Rectal smooth muscle tissue (tissue), 1 donor: ENCODE measurements around the gene PMEL.
"Not testable (repeated sequence)": the region's sequence is repeated elsewhere in the genome, so short reads cannot be mapped to it uniquely, and the experiment has no call there.

Source experiments
- H3K27ac ChIP-seq: one replicate; pipeline ENCODE4 v1.7.0; 2013; ENCODE audit warnings: low read depth, low read length, inconsistent platforms
- H3K27me3 ChIP-seq: one replicate; pipeline ENCODE4 v1.7.0; 2013; ENCODE audit warnings: low read length; ENCODE audit not compliant: control insufficient read depth, insufficient read depth
- H3K36me3 ChIP-seq: one replicate; pipeline ENCODE4 v1.7.0; 2013; ENCODE audit warnings: low read length; ENCODE audit not compliant: control insufficient read depth, insufficient read depth
- H3K4me1 ChIP-seq: one replicate; pipeline ENCODE4 v1.7.0; 2013; ENCODE audit warnings: low read length; ENCODE audit not compliant: control insufficient read depth, insufficient read depth
- H3K4me3 ChIP-seq: one replicate; pipeline ENCODE4 v1.7.0; 2013; ENCODE audit warnings: low read length
- H3K9ac ChIP-seq: one replicate; pipeline ENCODE4 v1.7.0; 2013; ENCODE audit warnings: low read length

The PMEL gene

GRCh38 chr12:55965941-55966407, at the start of gene PMEL:
Gene PMEL (minus strand): TSS chr12:55966042. CDS start chr12:55966011, 31 bp downstream.
- Histone ChIP-seq H3K9ac (peak within 1 kb of the TSS; percentile 91), H3K27me3 (no peaks in the 10 kb centered on the region), H3K4me1 (peaks cover 5% of the 10 kb centered on the region), H3K27ac (peak within 1 kb of the TSS; percentile 72), H3K36me3 (no peaks in the 10 kb centered on the region), H3K4me3 (peak within 1 kb of the TSS; percentile 90)

GRCh38 chr12:56014205-56014604, 48.4 kb upstream of the PMEL start:
- no peak overlapping the region for H3K9ac ChIP-seq
- no peaks in the 10 kb centered on the region for H3K27me3 ChIP-seq
- no peaks in the 10 kb centered on the region for H3K4me1 ChIP-seq
- H3K27ac ChIP-seq = no peak overlapping the region
- H3K4me3 ChIP-seq = no peak overlapping the region
- H3K36me3 ChIP-seq = no peaks in the 10 kb centered on the region

GRCh38 chr12:56013482-56013881, 47.6 kb upstream of the PMEL start:
- Histone ChIP-seq H3K9ac (no peak overlapping the region), H3K4me1 (no peaks in the 10 kb centered on the region), H3K36me3 (no peaks in the 10 kb centered on the region), H3K4me3 (no peak overlapping the region), H3K27me3 (no peaks in the 10 kb centered on the region), H3K27ac (no peak overlapping the region)

- Histone ChIP-seq H3K27ac (no peak overlapping the region), H3K9ac (no peak overlapping the region), H3K36me3 (no peaks in the 10 kb centered on the region), H3K27me3 (no peaks in the 10 kb centered on the region), H3K4me3 (no peak overlapping the region), H3K4me1 (peaks cover 3% of the 10 kb centered on the region)
Observed at GRCh38 chr12:56011509-56012090, 45.8 kb upstream of the PMEL start.

GRCh38 chr12:56010111-56010570, 44.3 kb upstream of the PMEL start:
- H3K27ac ChIP-seq = no peak overlapping the region
- H3K9ac ChIP-seq = no peak overlapping the region
- H3K27me3 ChIP-seq = no peaks in the 10 kb centered on the region
- H3K4me1 ChIP-seq = peaks cover 3% of the 10 kb centered on the region
- no peaks in the 10 kb centered on the region for H3K36me3 ChIP-seq
- H3K4me3 ChIP-seq = no peak overlapping the region

GRCh38 chr12:56007564-56008559, 42.0 kb upstream of the PMEL start:
- Histone ChIP-seq H3K4me3 (peak overlapping the region; percentile 75), H3K27ac (peak overlapping the region; percentile 82), H3K4me1 (peaks cover 3% of the 10 kb centered on the region), H3K36me3 (peaks cover 11% of the 10 kb centered on the region), H3K27me3 (no peaks in the 10 kb centered on the region), H3K9ac (peak overlapping the region; percentile 77)

- Histone ChIP-seq H3K36me3 (peaks cover 11% of the 10 kb centered on the region), H3K9ac (no peak overlapping the region), H3K4me1 (peaks cover 3% of the 10 kb centered on the region), H3K27me3 (no peaks in the 10 kb centered on the region), H3K4me3 (no peak overlapping the region), H3K27ac (no peak overlapping the region)
Observed at GRCh38 chr12:56004211-56004610, 38.4 kb upstream of the PMEL start.

GRCh38 chr12:56003376-56003775, 37.5 kb upstream of the PMEL start:
- H3K36me3 ChIP-seq = peaks cover 11% of the 10 kb centered on the region
- not testable (repeated sequence) for H3K4me3 ChIP-seq, H3K27me3 ChIP-seq, H3K4me1 ChIP-seq, H3K27ac ChIP-seq, H3K9ac ChIP-seq

- Histone ChIP-seq H3K4me3 (no peak overlapping the region), H3K27ac (no peak overlapping the region), H3K27me3 (no peaks in the 10 kb centered on the region), H3K9ac (no peak overlapping the region), H3K4me1 (no peaks in the 10 kb centered on the region), H3K36me3 (peaks cover 11% of the 10 kb centered on the region)
Observed at GRCh38 chr12:56001487-56002100, 35.8 kb upstream of the PMEL start.

GRCh38 chr12:55999999-56000540, 34.2 kb upstream of the PMEL start:
- peaks cover 11% of the 10 kb centered on the region for H3K36me3 ChIP-seq
- H3K27me3 ChIP-seq, H3K27ac ChIP-seq, H3K4me3 ChIP-seq, H3K9ac ChIP-seq, H3K4me1 ChIP-seq: not testable (repeated sequence)

- H3K4me1 ChIP-seq, H3K9ac ChIP-seq, H3K27me3 ChIP-seq, H3K27ac ChIP-seq, H3K4me3 ChIP-seq, H3K36me3 ChIP-seq: not testable (repeated sequence)
Observed at GRCh38 chr12:55999522-55999921, 33.7 kb upstream of the PMEL start.

GRCh38 chr12:55997535-55997859, 31.7 kb upstream of the PMEL start:
- no peaks in the 10 kb centered on the region for H3K4me1 ChIP-seq
- peaks cover 16% of the 10 kb centered on the region for H3K36me3 ChIP-seq
- peak overlapping the region; percentile 63 for H3K27ac ChIP-seq

More at GRCh38 chr12:55997535-55997859, 31.7 kb upstream of the PMEL start:
- Histone ChIP-seq H3K4me3 (peak overlapping the region; percentile 79), H3K27me3 (no peaks in the 10 kb centered on the region), H3K9ac (peak overlapping the region; percentile 19)
